Stimulated activated naive CD4-positive, alpha-beta T cell (primary cell): Measurements from ENCODE around the gene LORICRIN.

Experiments used
- DNase-seq, 6 experiments: peaks; one replicate each; lab custom pipeline; 2025; lab: John Stamatoyannopoulos, UW

The LORICRIN gene

GRCh38 chr1:153259387-153259786, at the start of gene LORICRIN:
TSS of gene LORICRIN (plus strand) at chr1:153259687. CDS start at chr1:153260950, 1,263 bp downstream.
- no peak for DNase-seq

GRCh38 chr1:153210206-153210605, 49.3 kb upstream of the LORICRIN start:
- no peak for DNase-seq

GRCh38 chr1:153212201-153212600, 47.3 kb upstream of the LORICRIN start:
- DNase-seq, result no peak

- DNase-seq, result no peak
These were observed 46.0 kb upstream of the LORICRIN start for GRCh38 chr1:153213519-153213918.

GRCh38 chr1:153217212-153217611, 42.3 kb upstream of the LORICRIN start, which contains the start of gene PRR9:
TSS of gene PRR9 (plus strand) at chr1:153217584. CDS start at chr1:153218145, 561 bp downstream.
- no peak for DNase-seq

- DNase-seq, result no peak
These were observed 41.6 kb upstream of the LORICRIN start for GRCh38 chr1:153217744-153218416.

GRCh38 chr1:153220606-153221303, 38.7 kb upstream of the LORICRIN start:
- no peak for DNase-seq

GRCh38 chr1:153223040-153223891, 36.2 kb upstream of the LORICRIN start:
- peak in 5 of 6 experiments; percentile 4 to 27 (median 8) for DNase-seq

- DNase-seq, result no peak
These were observed 31.7 kb upstream of the LORICRIN start for GRCh38 chr1:153227810-153228209.

- no peak for DNase-seq
These were observed 31.0 kb upstream of the LORICRIN start for GRCh38 chr1:153228491-153228890.

- DNase-seq, result peak in 1 of 6 experiments; percentile 1
These were observed 30.2 kb upstream of the LORICRIN start for GRCh38 chr1:153229076-153229829.

GRCh38 chr1:153231363-153231762, 28.1 kb upstream of the LORICRIN start:
- no peak for DNase-seq

- DNase-seq, result no peak
These were observed 27.7 kb upstream of the LORICRIN start for GRCh38 chr1:153231785-153232184.

- no peak for DNase-seq
These were observed 26.9 kb upstream of the LORICRIN start for GRCh38 chr1:153232553-153232952.

GRCh38 chr1:153233448-153233847, 26.0 kb upstream of the LORICRIN start:
- DNase-seq, result no peak

- no peak for DNase-seq
These were observed 21.0 kb upstream of the LORICRIN start for GRCh38 chr1:153238527-153238926.

GRCh38 chr1:153242160-153242559, 17.3 kb upstream of the LORICRIN start:
- DNase-seq, result no peak

- DNase-seq, result no peak
These were observed 14.0 kb upstream of the LORICRIN start for GRCh38 chr1:153245466-153245865.

GRCh38 chr1:153246018-153246417, 13.5 kb upstream of the LORICRIN start:
- DNase-seq, result no peak

GRCh38 chr1:153246825-153247224, 12.7 kb upstream of the LORICRIN start:
- no peak for DNase-seq

GRCh38 chr1:153248176-153248879, 11.2 kb upstream of the LORICRIN start:
- DNase-seq, result no peak
